Panc1 (cell line): ENCODE results near the gene GHDC. TPM values are rescaled to one million over a fixed set of nuclear protein-coding genes. Genes with fewer than 3 reads are reported as not detected.

Experiments
- ATAC-seq: fragments of 200-7000 bp; cut with Tn5 transposase; 2 replicates; pipeline ENCODE4 v1.9.1; 2020; ENCODE audit warnings: mild to moderate bottlenecking, moderate library complexity
- Bru-seq: library from RNA; stranded (reverse); fragments of 400-500 nt; gene quantifications from one replicate; lab custom pipeline; 2021; lab: Mats Ljungman, UMichigan
- BruChase-seq, 2 experiments: library from RNA; stranded (reverse); fragments of 400-500 nt; gene quantifications; one replicate each; lab custom pipeline; 2021; lab: Mats Ljungman, UMichigan
- BruUV-seq: library from RNA; stranded (reverse); fragments of 400-500 nt; replicated peaks from 2 replicates; lab custom pipeline; 2021; lab: Mats Ljungman, UMichigan
- CTCF ChIA-PET: fragments of 300-600 bp; sonication (Branson Sonifier 250); formaldehyde crosslinking; loops from one replicate; lab custom pipeline; 2022; ENCODE audit warnings: antibody characterized with exemption; lab: Charles Lee
- POLR2A ChIA-PET: fragments of 300-600 bp; sonication (Branson Sonifier 250); formaldehyde crosslinking; loops from one replicate; lab custom pipeline; 2022; ENCODE audit warnings: antibody characterized with exemption; lab: Charles Lee
- DNase-seq: peaks from one replicate; pipeline ENCODE4 v3.0.0-alpha.2; 2010; ENCODE audit warnings: low read depth, low spot score
- H3K27ac ChIP-seq: 2 replicates; pipeline ENCODE4 v1.5.1; 2011; ENCODE audit warnings: mild to moderate bottlenecking, low read length, inconsistent platforms
- H3K27me3 ChIP-seq: fragments of 200-500 bp; sonication (Bioruptor generic); 2 replicates; pipeline ENCODE4 v1.6.0; 2014; ENCODE audit warnings: low read length, inconsistent platforms; ENCODE audit not compliant: control insufficient read depth, insufficient read depth
- H3K36me3 ChIP-seq: fragments of 200-500 bp; sonication (Bioruptor generic); 2 replicates; pipeline ENCODE4 v1.5.1; 2014; ENCODE audit warnings: inconsistent platforms, mild to moderate bottlenecking, low read length, moderate library complexity; ENCODE audit not compliant: control insufficient read depth, insufficient read depth
- H3K4me1 ChIP-seq: 2 replicates; pipeline ENCODE4 v1.5.1; 2011; ENCODE audit warnings: inconsistent platforms, mild to moderate bottlenecking, low read length, moderate library complexity; ENCODE audit not compliant: control insufficient read depth, insufficient read depth
- H3K4me3 ChIP-seq, 2 experiments: 2 replicates each; pipeline ENCODE4 v1.5.1; 2011 to 2012; ENCODE audit warnings: low read depth in 2 of 2, low read length in 2 of 2, mild to moderate bottlenecking in 2 of 2, inconsistent platforms in 1 of 2, moderate library complexity in 1 of 2
- H3K9me3 ChIP-seq: fragments of 200-500 bp; sonication (Bioruptor generic); 2 replicates; pipeline ENCODE4 v1.5.1; 2014; ENCODE audit warnings: low read depth, mild to moderate bottlenecking, inconsistent platforms, low read length, moderate library complexity; ENCODE audit not compliant: control insufficient read depth, insufficient read depth
- CTCF ChIP-seq: fragments of 450-650 bp; IDR thresholded peaks from 2 replicates; pipeline ENCODE4 v1.5.1; 2017; ENCODE audit warnings: mild to moderate bottlenecking
- POLR2AphosphoS5 ChIP-seq: IDR thresholded peaks from 2 replicates; pipeline ENCODE4 v1.6.1; 2012; ENCODE audit warnings: mild to moderate bottlenecking, low read depth, low read length, moderate library complexity
- REST ChIP-seq, 2 experiments: IDR thresholded peaks; 2 replicates each; pipeline ENCODE4 v1.6.1; 2011 to 2012; ENCODE audit warnings: low read depth in 2 of 2, control low read depth in 1 of 2, low read length in 1 of 2, mild to moderate bottlenecking in 1 of 2, moderate library complexity in 1 of 2; ENCODE audit not compliant: insufficient read depth in 1 of 2
- SIN3A ChIP-seq: IDR thresholded peaks from 2 replicates; pipeline ENCODE4 v1.6.1; 2012; ENCODE audit warnings: low read depth, mild to moderate bottlenecking, low read length, moderate library complexity, borderline replicate concordance; ENCODE audit not compliant: insufficient read depth
- TCF7L2 ChIP-seq: IDR thresholded peaks from 2 replicates; pipeline ENCODE4 v1.6.1; 2011; ENCODE audit warnings: mild to moderate bottlenecking, low read depth, low read length, inconsistent platforms
- in situ Hi-C: cut with HindIII; loops from 2 replicates; pipeline ENCODE4 v1.10.0; 2016; ENCODE audit warnings: low sequenced_read_pairs, low pct_unique_long_range_greater_than_20kb
- intact Hi-C: fragments of 100-400 bp; cut with micrococcal nuclease; formaldehyde crosslinking; loops from one replicate; pipeline ENCODE4 v1.10.0; 2022; ENCODE audit not compliant: unreplicated experiment
- long read RNA-seq: library from polyadenylated mRNA; unstranded; transcript quantifications from one replicate; pipeline ENCODE4 v2.0.0, GENCODE V29; 2021; ENCODE audit not compliant: unreplicated experiment
- polyA plus RNA-seq: library from polyadenylated mRNA; unstranded; fragments of >200 nt; gene quantifications from one replicate; pipeline ENCODE4 v1.2.1, GENCODE V29; 2012; ENCODE audit warnings: missing spikeins; ENCODE audit not compliant: insufficient read length
- total RNA-seq: library from RNA; stranded (reverse); gene quantifications from one replicate; pipeline ENCODE4 v1.2.1, GENCODE V29; 2021; ENCODE audit not compliant: unreplicated experiment

The GHDC gene
- total RNA-seq (21.8 TPM), Bru-seq, nascent RNA (percentile 44 among the genes with signal in this experiment), BruChase-seq, experiment 1, labeled RNA remaining after a 2-hour chase (percentile 51 among the genes with signal in this experiment), BruChase-seq, experiment 2, labeled RNA remaining after a 6-hour chase (percentile 61 among the genes with signal in this experiment)
- polyA plus RNA-seq, result 30.0 TPM
- long read RNA-seq, partial matches to known transcripts, result 40 of 44 reads
- long read RNA-seq, other reads (novel, unspliced or antisense), result 3 of 44 reads

GRCh38 chr17:42193969-42194899 lies at the start of gene GHDC:
TSS of gene GHDC (minus strand) at chr17:42194494. CDS start at chr17:42193581, 913 bp downstream.
- TF ChIP-seq SIN3A (no peak), TCF7L2 (no peak), CTCF (no peak), REST (IDR thresholded peaks at IDR 0.05; ENCODE audit: insufficient read depth in 1 of 2, low read depth in 2 of 2, low read length in 1 of 2) (0 out of 4 replicates have a peak, but pooled peaks of 1 of the 2 experiments have one; percentile 18), POLR2AphosphoS5 (peak; percentile 61; the same call in 1 of the 2 replicates)
- intact Hi-C loops, result no loop called here
- no peaks in the 10 kb centered on the region for H3K9me3 ChIP-seq
- ChIA-PET CTCF (no interaction called here), POLR2A (interaction anchor here (0.6 kb wide), 1 partner anchor 164 kb away, joined by 13 read pairs; no protein-coding TSS in a partner anchor)
- H3K27me3 ChIP-seq, result no peaks in the 10 kb centered on the region
- peak within 1 kb of the TSS; percentile 89 for H3K27ac ChIP-seq
- ATAC-seq (peak; percentile 92), DNase-seq (no peak)
- H3K36me3 ChIP-seq, result no peaks in the 10 kb centered on the region
- no peaks in the 10 kb centered on the region for H3K4me1 ChIP-seq
- in situ Hi-C loops, result no loop called here
- no TSS peak for BruUV-seq
- peak within 1 kb of the TSS; percentile 61 to 82 for H3K4me3 ChIP-seq

GRCh38 chr17:42243493-42243982 lies 49.2 kb upstream of the GHDC start:
- in situ Hi-C loops (no loop called here), intact Hi-C loops (no loop called here)
- POLR2A ChIA-PET, result interaction anchor here (0.7 kb wide), 1 partner anchor 114 kb away, joined by 4 read pairs; no protein-coding TSS in a partner anchor
- TF ChIP-seq REST (IDR thresholded peaks at IDR 0.05; ENCODE audit: insufficient read depth in 1 of 2, low read depth in 2 of 2, low read length in 1 of 2) (no peak), SIN3A (no peak)
- H3K27ac ChIP-seq, result peak overlapping the region; percentile 84
- H3K36me3 ChIP-seq, result no peaks in the 10 kb centered on the region
- H3K27me3 ChIP-seq, result no peaks in the 10 kb centered on the region
- H3K9me3 ChIP-seq, result no peaks in the 10 kb centered on the region
- BruUV-seq, result no TSS peak
- CTCF ChIA-PET, result no interaction called here
- H3K4me1 ChIP-seq, result peaks cover 50% of the 10 kb centered on the region
- ATAC-seq, result no peak
- no peak overlapping the region for H3K4me3 ChIP-seq
- no peak for DNase-seq
